H1 (cell line): ENCODE data around the gene ACOX1. TPM values are rescaled to one million over a fixed set of nuclear protein-coding genes. Genes with fewer than 3 reads are reported as not detected.

Experiments
- CTCF ChIA-PET: fragments of 300-600 bp; sonication (Branson Sonifier 250); formaldehyde crosslinking; loops from one replicate; lab custom pipeline; 2021; ENCODE audit not compliant: partially characterized antibody; lab: Charles Lee
- POLR2A ChIA-PET: fragments of 300-600 bp; sonication (Branson Sonifier 250); formaldehyde crosslinking; loops from one replicate; lab custom pipeline; 2021; ENCODE audit warnings: inconsistent platforms; ENCODE audit not compliant: partially characterized antibody; lab: Charles Lee
- DNase-seq, 2 experiments: peaks; one replicate each; pipeline versions ENCODE4 v3.0.0 to v3.0.0-alpha.2; 2010 to 2022; ENCODE audit warnings: low spot score in 2 of 2, low read depth in 1 of 2, mixed read lengths in 1 of 2
- FAIRE-seq: peaks from 2 replicates; lab custom pipeline; 2011; peaks lifted over from hg19 to GRCh38; lab: Jason Lieb, UNC
- H2AFZ ChIP-seq: 2 replicates; pipeline ENCODE4 v1.8.1; 2012; ENCODE audit warnings: low read length, inconsistent platforms
- H2AK5ac ChIP-seq: 2 replicates; pipeline ENCODE4 v1.6.1; 2013; ENCODE audit warnings: low read depth, low read length
- H2BK120ac ChIP-seq: replicated peaks from 2 replicates; pipeline ENCODE3; 2013; ENCODE audit warnings: low read depth, low read length, inconsistent platforms
- H2BK12ac ChIP-seq: 2 replicates; pipeline ENCODE4 v1.6.1; 2013; ENCODE audit warnings: low read depth, low read length
- H2BK15ac ChIP-seq: 2 replicates; pipeline ENCODE4 v1.6.1; 2013; ENCODE audit warnings: low read length
- H2BK20ac ChIP-seq: 2 replicates; pipeline ENCODE4 v1.6.1; 2013; ENCODE audit warnings: low read length
- H2BK5ac ChIP-seq: 2 replicates; pipeline ENCODE4 v1.6.1; 2013; ENCODE audit warnings: low read depth, low read length
- H3K14ac ChIP-seq: 2 replicates; pipeline ENCODE4 v1.6.1; 2013; ENCODE audit warnings: inconsistent platforms; ENCODE audit not compliant: insufficient read length
- H3K18ac ChIP-seq: 2 replicates; pipeline ENCODE4 v1.6.1; 2013; ENCODE audit warnings: low read length; ENCODE audit errors: extremely low read depth
- H3K23ac ChIP-seq: 2 replicates; pipeline ENCODE4 v1.6.1; 2013; ENCODE audit warnings: inconsistent platforms; ENCODE audit not compliant: insufficient read length
- H3K23me2 ChIP-seq: 2 replicates; pipeline ENCODE4 v1.6.1; 2013; ENCODE audit warnings: low read depth, low read length
- H3K27ac ChIP-seq: 2 replicates; pipeline ENCODE4 v1.6.1; 2011; ENCODE audit warnings: low read depth, low read length, inconsistent platforms
- H3K27me3 ChIP-seq, 4 experiments: replicated peaks in 1 of 4; 1 replicate in 1 of 4; 2 replicates in 3 of 4; pipeline versions ENCODE4 v1.6.1 to v1.8.1; 2011 to 2013; ENCODE audit warnings: low read length in 3 of 4, mild to moderate bottlenecking in 3 of 4, inconsistent platforms in 2 of 4, mixed read lengths in 2 of 4, moderate library complexity in 1 of 4; ENCODE audit not compliant: control insufficient read depth in 3 of 4, insufficient read depth in 3 of 4; ENCODE audit errors: extremely low read depth in 1 of 4
- H3K36me3 ChIP-seq, 4 experiments: 2 replicates each; pipeline versions ENCODE4 v1.6.1 to v1.8.1; 2011 to 2013; ENCODE audit warnings: mild to moderate bottlenecking in 4 of 4, low read length in 3 of 4, moderate library complexity in 2 of 4, control low read depth in 1 of 4, inconsistent platforms in 1 of 4; ENCODE audit not compliant: insufficient read depth in 4 of 4, control insufficient read depth in 2 of 4
- H3K4ac ChIP-seq: replicated peaks from 2 replicates; pipeline ENCODE3; 2013; ENCODE audit warnings: low read length, low read depth, mixed read lengths, inconsistent platforms; ENCODE audit not compliant: insufficient read length
- H3K4me1 ChIP-seq, 4 experiments: replicated peaks in 1 of 4; 1 replicate in 1 of 4; 2 replicates in 3 of 4; pipeline versions ENCODE4 v1.6.1 to v1.8.1; 2011 to 2013; ENCODE audit warnings: low read length in 3 of 4, inconsistent platforms in 2 of 4, mixed read lengths in 1 of 4; ENCODE audit not compliant: insufficient read depth in 4 of 4, control insufficient read depth in 3 of 4
- H3K4me2 ChIP-seq, 2 experiments: 2 replicates each; pipeline versions ENCODE4 v1.6.1 to v1.8.1; 2011 to 2013; ENCODE audit warnings: low read depth in 2 of 2, low read length in 2 of 2, control low read depth in 1 of 2, inconsistent platforms in 1 of 2, mild to moderate bottlenecking in 1 of 2; ENCODE audit not compliant: insufficient read depth in 1 of 2
- H3K4me3 ChIP-seq, 4 experiments: fragments of 200-600, 300-600 bp in 1 of 4; sonication (generic), shearing (Covaris generic), sonication (Bioruptor Twin) in 1 of 4; 2 replicates each; pipeline versions ENCODE4 v1.5.1 to v1.8.1; 2011 to 2016; ENCODE audit warnings: low read length in 4 of 4, low read depth in 3 of 4, control low read depth in 2 of 4, inconsistent platforms in 2 of 4, mild to moderate bottlenecking in 2 of 4, mixed read lengths in 1 of 4, moderate library complexity in 1 of 4; ENCODE audit not compliant: insufficient read depth in 2 of 4; ENCODE audit errors: extremely low read depth in 1 of 4
- H3K56ac ChIP-seq: replicated peaks from 2 replicates; pipeline ENCODE3; 2013; ENCODE audit warnings: low read depth, mild to moderate bottlenecking, mixed read lengths, low read length, inconsistent platforms; ENCODE audit not compliant: insufficient read length
- H3K79me1 ChIP-seq: 2 replicates; pipeline ENCODE4 v1.6.1; 2013; ENCODE audit warnings: low read depth, low read length, control low read depth
- H3K79me2 ChIP-seq, 2 experiments: 2 replicates each; pipeline versions ENCODE4 v1.6.1 to v1.8.1; 2012 to 2013; ENCODE audit warnings: low read length in 2 of 2, mild to moderate bottlenecking in 2 of 2, inconsistent platforms in 1 of 2; ENCODE audit not compliant: insufficient read depth in 2 of 2, control insufficient read depth in 1 of 2
- H3K9ac ChIP-seq, 4 experiments: replicated peaks in 1 of 4; 1 replicate in 1 of 4; 2 replicates in 3 of 4; pipeline versions ENCODE4 v1.6.1 to v1.8.1; 2011 to 2013; ENCODE audit warnings: low read depth in 3 of 4, low read length in 3 of 4, control low read depth in 2 of 4, mild to moderate bottlenecking in 2 of 4, moderate library complexity in 2 of 4, inconsistent platforms in 1 of 4; ENCODE audit errors: extremely low read depth in 1 of 4
- H3K9me3 ChIP-seq, 2 experiments: 2 replicates each; pipeline versions ENCODE4 v1.6.1 to v1.8.1; 2012 to 2013; ENCODE audit warnings: mild to moderate bottlenecking in 2 of 2, moderate library complexity in 2 of 2, control low read depth in 1 of 2, inconsistent platforms in 1 of 2, low read depth in 1 of 2, low read length in 1 of 2, mixed read lengths in 1 of 2; ENCODE audit not compliant: insufficient read depth in 2 of 2
- H4K20me1 ChIP-seq, 2 experiments: replicated peaks in 1 of 2; 2 replicates each; pipeline versions ENCODE3 to v1.8.1; 2011 to 2013; ENCODE audit warnings: inconsistent platforms in 2 of 2, low read length in 2 of 2, mild to moderate bottlenecking in 1 of 2; ENCODE audit not compliant: insufficient read depth in 2 of 2, control insufficient read depth in 1 of 2
- H4K5ac ChIP-seq: 2 replicates; pipeline ENCODE4 v1.6.1; 2013; ENCODE audit warnings: low read length, low read depth, mixed read lengths, inconsistent platforms; ENCODE audit not compliant: insufficient read length
- H4K8ac ChIP-seq: 2 replicates; pipeline ENCODE4 v1.8.0; 2013; ENCODE audit warnings: mild to moderate bottlenecking, moderate library complexity, low read length, inconsistent platforms; ENCODE audit not compliant: insufficient read depth; ENCODE audit errors: extremely low read depth
- H4K91ac ChIP-seq: replicated peaks from 2 replicates; pipeline ENCODE3; 2013; ENCODE audit warnings: low read length, mixed read lengths, inconsistent platforms; ENCODE audit not compliant: insufficient read length
- CHD1 ChIP-seq: IDR thresholded peaks from 2 replicates; pipeline ENCODE4 v1.6.1; 2012; ENCODE audit warnings: low read depth, low read length, improper control_type of control experiment
- CTBP2 ChIP-seq: IDR thresholded peaks from 2 replicates; pipeline ENCODE4 v1.7.0; 2011; ENCODE audit warnings: borderline replicate concordance, mild to moderate bottlenecking, moderate library complexity, mixed read lengths, low read length; ENCODE audit not compliant: insufficient read depth, insufficient read length
- RNF2 ChIP-seq: fragments of 200-900, 300-1000 bp; sonication (generic); IDR thresholded peaks from 2 replicates; pipeline ENCODE4 v1.7.1; 2016; ENCODE audit warnings: borderline replicate concordance, low read depth, mild to moderate bottlenecking, antibody characterized with exemption, low read length; ENCODE audit not compliant: poor library complexity, severe bottlenecking; ENCODE audit errors: missing control alignments
- SIRT6 ChIP-seq: IDR thresholded peaks from one replicate; pipeline ENCODE4 v1.7.1; 2012; ENCODE audit warnings: low read length, inconsistent platforms
- SP4 ChIP-seq: IDR thresholded peaks from 2 replicates; pipeline ENCODE4 v1.6.1; 2012; ENCODE audit warnings: low read length, inconsistent platforms
- TCF12 ChIP-seq: IDR thresholded peaks from 2 replicates; pipeline ENCODE4 v1.6.1; 2011; ENCODE audit warnings: low read depth, mild to moderate bottlenecking, low read length
- WGBS, 2 experiments: shearing (Covaris generic) in 1 of 2; methylation state at CpG; one replicate each; pipeline versions ENCODE4 v1.1.6 to v1.1.7; 2013 to 2015; ENCODE audit warnings: low lambda C conversion rate in 2 of 2, mixed read lengths in 2 of 2, inconsistent platforms in 1 of 2, low coverage in 1 of 2, missing lambda C conversion rate in 1 of 2; ENCODE audit not compliant: insufficient replicate concordance in 2 of 2, insufficient coverage in 1 of 2, insufficient read length in 1 of 2; ENCODE audit errors: extremely low coverage in 1 of 2, missing lambda C conversion rate in 1 of 2; 5-methylcytosine and 5-hydroxymethylcytosine counted together
- polyA plus RNA-seq, 7 experiments: library from polyadenylated mRNA; depleted of rRNA in 3 of 7; stranded (reverse) in 5 of 7; unstranded in 2 of 7; fragments of >200 nt in 5 of 7; fragments of 200-250 nt in 2 of 7; gene quantifications; 1 replicate in 5 of 7; 2 replicates in 1 of 7; 4 replicates in 1 of 7; pipeline versions ENCODE4 v1.2.1 to v1.2.3, GENCODE V29; 2011 to 2013; ENCODE audit warnings: missing spikeins in 2 of 7, mixed read lengths in 2 of 7
- total RNA-seq: library from RNA; stranded (reverse); fragmentation: NEBNext Ultra II Directional; extraction: Animal tissue kit (Norgen Biotek cat#: 25700); gene quantifications from 2 replicates; pipeline ENCODE4 v1.2.1, GENCODE V29; 2021
- TF ChIP-seq, protein P1 (sequence below): IDR thresholded peaks from 2 replicates; pipeline ENCODE4 v1.6.1; 2012; ENCODE audit warnings: low read length, inconsistent platforms

ACOX1 gene
- total and polyA plus RNA-seq, 2 of the 8 experiments (the other 6 are each of a cell fraction or from before 2014, with no cell fraction given): 10.5 to 30.4 TPM

DNA sequence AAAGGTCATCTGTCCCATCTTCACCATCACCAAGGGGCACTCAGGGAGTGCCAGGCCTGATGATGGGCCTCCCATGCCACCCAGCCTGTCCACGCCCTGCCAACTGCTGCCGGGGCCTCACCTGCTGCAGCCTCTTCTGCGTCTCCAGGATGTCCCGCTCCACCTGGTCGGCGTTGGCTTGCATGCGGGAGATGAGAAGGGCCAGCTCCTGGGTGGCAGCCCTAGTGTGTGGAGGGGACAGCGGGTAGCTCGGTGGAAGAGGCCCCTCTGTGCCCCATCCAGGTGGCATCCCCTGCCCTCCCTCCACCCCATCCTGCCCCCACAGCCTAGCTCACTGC is 44.9 kb upstream of the ACOX1 start:
- ChIA-PET CTCF (interaction anchor here (0.9 to 32.0 kb wide), 3 partner anchors 18 to 112 kb away, joined by 3 to 885 read pairs (median 5); partner anchors contain the start of genes MRPL38 and TRIM65), POLR2A (interaction anchor here (1.6 to 1.8 kb wide), 2 partner anchors 9 to 15 kb away, joined by 4 to 5 read pairs; no protein-coding TSS in a partner anchor)
- no peak overlapping the region for H3K18ac ChIP-seq
- no peak overlapping the region for H2BK5ac ChIP-seq
- H2BK12ac ChIP-seq: no peak overlapping the region
- H2AK5ac ChIP-seq: peak overlapping the region; percentile 39; the same call in 1 of the 2 replicates
- H2AFZ ChIP-seq: no peak overlapping the region
- no peak overlapping the region for H2BK20ac ChIP-seq
- H3K4ac ChIP-seq: no peak overlapping the region
- no peak overlapping the region; the same call in 1 of the 2 replicates for H4K8ac ChIP-seq
- H4K20me1 ChIP-seq: no peaks in the 10 kb centered on the region
- no peak overlapping the region for H3K4me3 ChIP-seq
- no peak overlapping the region for H3K23ac ChIP-seq
- peaks cover 0 to 6% (median 1%) of the 10 kb centered on the region in 4 experiments; a peak in 3 of 7 replicates for H3K4me1 ChIP-seq
- H2BK15ac ChIP-seq: no peak overlapping the region
- no peaks in the 10 kb centered on the region for H3K27me3 ChIP-seq
- no peak for FAIRE-seq
- WGBS, 2 experiments: 96% methylated on average over 6 of the region's 9 CpGs; no CpG with 5 or more reads in 1 of the 2 experiments
- H3K36me3 ChIP-seq: no peaks in the 10 kb centered on the region
- no peaks in the 10 kb centered on the region for H3K23me2 ChIP-seq
- no peak overlapping the region for H3K4me2 ChIP-seq
- H3K79me1 ChIP-seq: no peaks in the 10 kb centered on the region
- no peak overlapping the region for H4K5ac ChIP-seq
- H3K14ac ChIP-seq: no peak overlapping the region
- H4K91ac ChIP-seq: no peak overlapping the region
- H3K79me2 ChIP-seq: no peaks in the 10 kb centered on the region
- H3K56ac ChIP-seq: no peak overlapping the region
- H3K27ac ChIP-seq: no peak overlapping the region
- no peak overlapping the region for H2BK120ac ChIP-seq
- H3K9ac ChIP-seq: no peak overlapping the region
- no peak for DNase-seq
- no peaks in the 10 kb centered on the region for H3K9me3 ChIP-seq
- TF ChIP-seq CTBP2: no peak
- no peak for TF ChIP-seq RNF2
- TF ChIP-seq SP4: no peak
- TF ChIP-seq CHD1: no peak
- TF ChIP-seq SIRT6: no peak
- TF ChIP-seq TCF12: no peak
- TF ChIP-seq, protein P1, sequence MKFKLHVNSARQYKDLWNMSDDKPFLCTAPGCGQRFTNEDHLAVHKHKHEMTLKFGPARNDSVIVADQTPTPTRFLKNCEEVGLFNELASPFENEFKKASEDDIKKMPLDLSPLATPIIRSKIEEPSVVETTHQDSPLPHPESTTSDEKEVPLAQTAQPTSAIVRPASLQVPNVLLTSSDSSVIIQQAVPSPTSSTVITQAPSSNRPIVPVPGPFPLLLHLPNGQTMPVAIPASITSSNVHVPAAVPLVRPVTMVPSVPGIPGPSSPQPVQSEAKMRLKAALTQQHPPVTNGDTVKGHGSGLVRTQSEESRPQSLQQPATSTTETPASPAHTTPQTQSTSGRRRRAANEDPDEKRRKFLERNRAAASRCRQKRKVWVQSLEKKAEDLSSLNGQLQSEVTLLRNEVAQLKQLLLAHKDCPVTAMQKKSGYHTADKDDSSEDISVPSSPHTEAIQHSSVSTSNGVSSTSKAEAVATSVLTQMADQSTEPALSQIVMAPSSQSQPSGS: no peak
